GM10266 (cell line): ENCODE measurements around the gene TALDO1.

Source experiments
- DNase-seq: peaks from one replicate; pipeline ENCODE4 v3.0.0; 2012; ENCODE audit errors: extremely low spot score
- TF ChIP-seq, protein P1 (sequence below): IDR thresholded peaks from 2 replicates; pipeline ENCODE4 v1.5.1; 2012; ENCODE audit warnings: mild to moderate bottlenecking, low read depth; ENCODE audit not compliant: control insufficient read depth, insufficient read depth; ENCODE audit errors: missing control alignments

The TALDO1 gene

GRCh38 chr11:724049-724777 lies 23.1 kb upstream of the TALDO1 start:
- TF ChIP-seq, protein P1, sequence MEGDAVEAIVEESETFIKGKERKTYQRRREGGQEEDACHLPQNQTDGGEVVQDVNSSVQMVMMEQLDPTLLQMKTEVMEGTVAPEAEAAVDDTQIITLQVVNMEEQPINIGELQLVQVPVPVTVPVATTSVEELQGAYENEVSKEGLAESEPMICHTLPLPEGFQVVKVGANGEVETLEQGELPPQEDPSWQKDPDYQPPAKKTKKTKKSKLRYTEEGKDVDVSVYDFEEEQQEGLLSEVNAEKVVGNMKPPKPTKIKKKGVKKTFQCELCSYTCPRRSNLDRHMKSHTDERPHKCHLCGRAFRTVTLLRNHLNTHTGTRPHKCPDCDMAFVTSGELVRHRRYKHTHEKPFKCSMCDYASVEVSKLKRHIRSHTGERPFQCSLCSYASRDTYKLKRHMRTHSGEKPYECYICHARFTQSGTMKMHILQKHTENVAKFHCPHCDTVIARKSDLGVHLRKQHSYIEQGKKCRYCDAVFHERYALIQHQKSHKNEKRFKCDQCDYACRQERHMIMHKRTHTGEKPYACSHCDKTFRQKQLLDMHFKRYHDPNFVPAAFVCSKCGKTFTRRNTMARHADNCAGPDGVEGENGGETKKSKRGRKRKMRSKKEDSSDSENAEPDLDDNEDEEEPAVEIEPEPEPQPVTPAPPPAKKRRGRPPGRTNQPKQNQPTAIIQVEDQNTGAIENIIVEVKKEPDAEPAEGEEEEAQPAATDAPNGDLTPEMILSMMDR = no peak
- DNase-seq = peak; percentile 66

- DNase-seq = peak; percentile 23
- TF ChIP-seq, protein P1 = no peak
Observed at GRCh38 chr11:724778-725386, 22.4 kb upstream of the TALDO1 start.

DNA sequence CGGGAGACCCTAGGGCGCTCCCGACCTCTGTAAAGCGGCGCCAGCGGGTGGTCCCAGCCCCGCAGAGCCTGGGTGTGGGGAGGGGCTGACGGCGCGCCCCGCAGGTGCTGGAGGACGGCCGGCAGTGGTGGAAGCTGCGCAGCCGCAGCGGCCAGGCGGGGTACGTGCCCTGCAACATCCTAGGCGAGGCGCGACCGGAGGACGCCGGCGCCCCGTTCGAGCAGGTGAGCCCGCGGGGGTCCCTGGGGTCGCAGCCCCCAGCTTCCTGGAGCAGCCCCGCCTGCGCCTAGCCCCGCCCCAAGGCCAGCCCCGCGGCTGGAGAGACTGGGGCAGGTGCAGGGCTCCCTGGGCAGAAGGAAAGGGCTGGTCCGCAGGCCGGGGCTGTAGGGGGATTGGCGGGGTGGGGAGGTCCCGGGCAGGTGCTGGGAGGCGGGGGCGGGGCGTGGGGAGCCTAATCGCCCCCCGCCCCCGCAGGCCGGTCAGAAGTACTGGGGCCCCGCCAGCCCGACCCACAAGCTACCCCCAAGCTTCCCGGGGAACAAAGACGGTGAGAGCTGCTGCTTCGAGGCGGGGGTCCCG lies 21.6 kb upstream of the TALDO1 start:
- DNase-seq = peak; percentile 74
- TF ChIP-seq, protein P1 = no peak

GRCh38 chr11:726278-727220 lies 20.7 kb upstream of the TALDO1 start:
- peak; percentile 87 for DNase-seq
- TF ChIP-seq, protein P1 = no peak

GRCh38 chr11:727281-727701 lies 20.0 kb upstream of the TALDO1 start:
- TF ChIP-seq, protein P1 = no peak
- DNase-seq = no peak

- DNase-seq = peak; percentile 95
- TF ChIP-seq, protein P1 = peak; percentile 99
Observed at GRCh38 chr11:727859-728748, 19.2 kb upstream of the TALDO1 start.
